ENCODE data around the gene RHBDD2.

GRCh38 chr7:75909521-75910132 is 30.8 kb downstream of the RHBDD2 start:
- no peak for TF ChIP-seq TARDBP (IDR thresholded peaks at IDR 0.05)
- no peak for TF ChIP-seq BHLHE40 (IDR thresholded peaks at IDR 0.05; ENCODE audit: borderline replicate concordance)
- no peak for TF ChIP-seq SP1 (IDR thresholded peaks at IDR 0.05)
- no peak for TF ChIP-seq FOXM1 (IDR thresholded peaks at IDR 0.05; ENCODE audit: borderline replicate concordance)
- no peak for TF ChIP-seq ZNF384 (IDR thresholded peaks at IDR 0.05)
- no peak for TF ChIP-seq HDGF (IDR thresholded peaks at IDR 0.05; ENCODE audit: borderline replicate concordance)
